GM12878 (cell line): Measurements from ENCODE around the gene AFMID. TPM values are rescaled to one million over a fixed set of nuclear protein-coding genes. Genes with fewer than 3 reads are reported as not detected.

Experiments
- ATAC-seq: fragments of 200-7000 bp; cut with Tn5 transposase; 3 replicates; pipeline ENCODE4 v1.9.1; 2020; ENCODE audit warnings: mild to moderate bottlenecking, moderate library complexity
- BruUV-seq: library from RNA; stranded (reverse); fragments of 400-500 nt; replicated peaks from 2 replicates; lab custom pipeline; 2021; lab: Mats Ljungman, UMichigan
- CTCF ChIA-PET: fragments of 300-600 bp; sonication (Branson Sonifier 250); formaldehyde crosslinking; extraction: SDS; loops from one replicate; lab custom pipeline; 2021; ENCODE audit warnings: inconsistent platforms; lab: Yijun Ruan, JAX
- POLR2A ChIA-PET: fragments of 350-600 bp; formaldehyde crosslinking; extraction: SDS; loops from one replicate; lab custom pipeline; 2021; ENCODE audit warnings: inconsistent platforms; lab: Charles Lee
- RAD21 ChIA-PET: fragments of 300-600 bp; sonication (Branson Sonifier 250); formaldehyde crosslinking; loops from one replicate; lab custom pipeline; 2023; ENCODE audit warnings: antibody characterized with exemption; ENCODE audit not compliant: unreplicated experiment; lab: Charles Lee
- SMC1A ChIA-PET: fragments of 300-600 bp; sonication (Branson Sonifier 250); formaldehyde crosslinking; loops from one replicate; lab custom pipeline; 2023; ENCODE audit not compliant: unreplicated experiment, uncharacterized antibody; lab: Charles Lee
- DNase-seq: peaks from one replicate; pipeline ENCODE4 v3.0.0-alpha.2; 2011; ENCODE audit warnings: low read depth, low spot score
- FAIRE-seq: peaks from 3 replicates; lab custom pipeline; 2011; peaks lifted over from hg19 to GRCh38; lab: Jason Lieb, UNC
- H2AFZ ChIP-seq: 2 replicates; pipeline ENCODE4 v1.6.0; 2011; ENCODE audit warnings: low read depth, low read length, control low read depth; ENCODE audit not compliant: control insufficient read depth
- H3K27ac ChIP-seq: 2 replicates; pipeline ENCODE4 v1.5.1; 2011; ENCODE audit warnings: control low read depth; ENCODE audit not compliant: control insufficient read depth, insufficient read depth
- H3K27me3 ChIP-seq, 2 experiments: replicated peaks in 1 of 2; 2 replicates each; pipeline versions ENCODE4 v1.6.0 to v1.6.1; 2011; ENCODE audit warnings: low read length in 1 of 2; ENCODE audit not compliant: control insufficient read depth in 2 of 2, insufficient read depth in 2 of 2
- H3K36me3 ChIP-seq, 2 experiments: 2 replicates each; pipeline ENCODE4 v1.5.1; 2011; ENCODE audit warnings: low read length in 1 of 2; ENCODE audit not compliant: control insufficient read depth in 2 of 2, insufficient read depth in 2 of 2
- H3K4me1 ChIP-seq: 2 replicates; pipeline ENCODE4 v1.6.1; 2011; ENCODE audit warnings: mild to moderate bottlenecking, low read length, moderate library complexity, mixed read lengths; ENCODE audit not compliant: control insufficient read depth, insufficient read depth
- H3K4me2 ChIP-seq: 2 replicates; pipeline ENCODE4 v1.6.0; 2011; ENCODE audit warnings: control low read depth; ENCODE audit not compliant: control insufficient read depth, insufficient read depth
- H3K4me3 ChIP-seq: fragments of 200-600 bp; sonication (generic); 2 replicates; pipeline ENCODE4 v1.5.1; 2016
- H3K79me2 ChIP-seq: 2 replicates; pipeline ENCODE4 v1.6.0; 2011; ENCODE audit warnings: low read length; ENCODE audit not compliant: control insufficient read depth, insufficient read depth
- H3K9ac ChIP-seq: 2 replicates; pipeline ENCODE4 v1.8.0; 2011; ENCODE audit warnings: low read length, control low read depth, mixed read lengths; ENCODE audit not compliant: control insufficient read depth, insufficient read depth
- H3K9me3 ChIP-seq: replicated peaks from 3 replicates; pipeline ENCODE4 v1.5.1; 2011; ENCODE audit warnings: mild to moderate bottlenecking, low read length; ENCODE audit not compliant: control insufficient read depth, insufficient read depth
- H4K20me1 ChIP-seq: 2 replicates; pipeline ENCODE4 v1.6.0; 2011; ENCODE audit not compliant: control insufficient read depth, insufficient read depth
- CHD1 ChIP-seq: IDR thresholded peaks from 2 replicates; pipeline ENCODE4 v1.6.1; 2012; ENCODE audit warnings: low read depth, low read length, improper control_type of control experiment
- CREM ChIP-seq: IDR thresholded peaks from 2 replicates; pipeline ENCODE4 v1.6.1; 2014; ENCODE audit warnings: antibody characterized with exemption, low read depth
- E4F1 ChIP-seq: fragments of 450-650 bp; IDR thresholded peaks from 2 replicates; pipeline ENCODE4 v1.6.1; 2018; ENCODE audit warnings: borderline replicate concordance, mild to moderate bottlenecking; ENCODE audit not compliant: partially characterized antibody
- ETV6 ChIP-seq, 2 experiments: fragments of 450-650 bp in 1 of 2; IDR thresholded peaks in 1 of 2; conservative IDR thresholded peaks in 1 of 2; 2 replicates each; pipeline ENCODE4 v1.6.1; 2014; ENCODE audit warnings: antibody characterized with exemption in 1 of 2, borderline replicate concordance in 1 of 2, low read depth in 1 of 2, mild to moderate bottlenecking in 1 of 2, moderate library complexity in 1 of 2
- FOS ChIP-seq: IDR thresholded peaks from 3 replicates; pipeline ENCODE4 v1.6.1; 2011; ENCODE audit warnings: borderline replicate concordance; ENCODE audit not compliant: insufficient read length; ENCODE audit errors: extremely low read depth
- GATAD2B ChIP-seq: fragments of 450-650 bp; conservative IDR thresholded peaks from 2 replicates; pipeline ENCODE4 v1.6.1; 2017; ENCODE audit warnings: low read depth, mild to moderate bottlenecking, moderate library complexity
- NR2C2 ChIP-seq: IDR thresholded peaks from 2 replicates; pipeline ENCODE4 v1.6.1; 2011; ENCODE audit warnings: borderline replicate concordance, low read depth; ENCODE audit not compliant: control insufficient read depth, insufficient read length
- NR2F1 ChIP-seq: fragments of 450-650 bp; conservative IDR thresholded peaks from 2 replicates; pipeline ENCODE4 v1.6.1; 2017; ENCODE audit warnings: mild to moderate bottlenecking
- PAX5 ChIP-seq: IDR thresholded peaks from 2 replicates; pipeline ENCODE4 v1.6.1; 2011; ENCODE audit warnings: low read depth, low read length, borderline replicate concordance
- SRF ChIP-seq, 2 experiments: IDR thresholded peaks; 2 replicates each; pipeline ENCODE4 v1.6.1; 2011; ENCODE audit warnings: low read depth in 2 of 2, low read length in 2 of 2, mild to moderate bottlenecking in 1 of 2, moderate library complexity in 1 of 2
- SUZ12 ChIP-seq: fragments of 200-600 bp; sonication (generic); IDR thresholded peaks from one replicate; pipeline ENCODE4 v1.6.1; 2018; ENCODE audit warnings: antibody characterized with exemption, mild to moderate bottlenecking; ENCODE audit not compliant: unreplicated experiment
- ZBTB4 ChIP-seq: fragments of 450-650 bp; formaldehyde crosslinking; IDR thresholded peaks from 2 replicates; pipeline ENCODE4 v1.4.0; 2022; ENCODE audit warnings: mild to moderate bottlenecking, moderate library complexity
- WGBS: methylation state at CpG from one replicate; pipeline ENCODE4 v1.1.6; 2016; ENCODE audit warnings: low lambda C conversion rate; ENCODE audit not compliant: insufficient replicate concordance, insufficient coverage; ENCODE audit errors: missing lambda C conversion rate; 5-methylcytosine and 5-hydroxymethylcytosine counted together
- in situ Hi-C: fragments of 300-500 bp; cut with MboI; formaldehyde crosslinking; loops from 9 replicates; pipeline ENCODE4 v1.14.3; 2018; ENCODE audit warnings: mixed read lengths
- intact Hi-C: fragments of 100-400 bp; cut with micrococcal nuclease; formaldehyde crosslinking; loops from one replicate; pipeline ENCODE4 v1.14.2; 2022; ENCODE audit not compliant: unreplicated experiment
- polyA plus RNA-seq, 11 experiments: library from polyadenylated mRNA; depleted of rRNA in 4 of 11; unstranded in 6 of 11; stranded (reverse) in 5 of 11; fragments of >200 nt; fragmentation: Nextera tagmentation in 4 of 11; fragmentation: Illumina TruSeq in 1 of 11; extraction: Ambion mirVana in 4 of 11; extraction: Trizol in 1 of 11; gene quantifications; 1 replicate in 1 of 11; 2 replicates in 10 of 11; pipeline versions ENCODE4 v1.2.1 to v1.2.3, GENCODE V29; 2011 to 2016; ENCODE audit warnings: inconsistent platforms in 2 of 11, missing spikeins in 2 of 11, low read depth in 1 of 11
- total RNA-seq, 4 experiments: library from RNA; depleted of rRNA in 3 of 4; stranded (reverse); fragments of >200 nt in 3 of 4; fragmentation: Illumina TruSeq in 1 of 4; extraction: Trizol in 1 of 4; gene quantifications; 2 replicates each; pipeline versions ENCODE4 v1.2.1 to v1.2.3, GENCODE V29; 2013 to 2021

The AFMID gene
- total and polyA plus RNA-seq, 10 of the 15 experiments (the other 5 are each of a cell fraction or from before 2014, with no cell fraction given), result 36.1 to 98.8 (median 51.6) TPM

- intact Hi-C loops (no loop called here), in situ Hi-C loops (no loop called here)
- H3K4me2 ChIP-seq, result no peak overlapping the region
- no peak overlapping the region for H3K4me3 ChIP-seq
- no peak overlapping the region for H3K9ac ChIP-seq
- H3K27ac ChIP-seq, result no peak overlapping the region
- no peak overlapping the region for H2AFZ ChIP-seq
- TF ChIP-seq PAX5 (no peak), ETV6 (conservative IDR thresholded peaks at IDR 0.05 in 1 of 2, IDR thresholded peaks at IDR 0.05 in 1 of 2; ENCODE audit: borderline replicate concordance in 1 of 2, low read depth in 1 of 2) (no peak), CREM (no peak), NR2F1 (no peak), E4F1 (no peak), FOS (no peak), CHD1 (no peak), ZBTB4 (CRISPR knock-in tag) (no peak), NR2C2 (no peak), SUZ12 (no peak), GATAD2B (no peak), SRF (IDR thresholded peaks at IDR 0.05; ENCODE audit: low read depth in 2 of 2, low read length in 2 of 2) (no peak)
- FAIRE-seq (no peak), ATAC-seq (no peak), DNase-seq (no peak)
- no peaks in the 10 kb centered on the region for H3K9me3 ChIP-seq
- peaks cover 29% of the 10 kb centered on the region for H3K4me1 ChIP-seq
- POLR2A ChIA-PET, result interaction anchor here (1.4 kb wide), 1 partner anchor 115 kb away, joined by 3 read pairs; no protein-coding TSS in a partner anchor
- H3K27me3 ChIP-seq, result no peaks in the 10 kb centered on the region; a peak in 1 of 4 replicates
- no peaks in the 10 kb centered on the region for H4K20me1 ChIP-seq
- RAD21 ChIA-PET, result interaction anchor here (0.5 to 4.4 kb wide), 7 partner anchors 29 to 175 kb away, joined by 3 to 76 read pairs (median 4); no protein-coding TSS in a partner anchor
- CTCF ChIA-PET, result interaction anchor here (0.9 to 5.9 kb wide), 17 partner anchors 11 to 230 kb away, joined by 3 to 82 read pairs (median 5); partner anchors contain the start of genes AFMID and TMC8
- BruUV-seq, result no TSS peak
- no peaks in the 10 kb centered on the region for H3K36me3 ChIP-seq
- SMC1A ChIA-PET, result interaction anchor here (1.8 to 4.1 kb wide), 6 partner anchors 11 to 229 kb away, joined by 4 to 47 read pairs (median 18); no protein-coding TSS in a partner anchor
- no peaks in the 10 kb centered on the region for H3K79me2 ChIP-seq
- WGBS, result 47% methylated on average over 16 of the region's 16 CpGs
Measured at GRCh38 chr17:78249074-78249817, 62.1 kb downstream of the AFMID start.
